Tibial artery (tissue), 4 donors: ENCODE measurements around the gene DACH1.

ENCODE experiments used
- DNase-seq, 2 donors: peaks; one replicate each; pipeline ENCODE4 v3.0.0-alpha.2; 2019
- H3K27ac ChIP-seq, 2 donors: fragments of 200-600 bp; sonication (generic) in 1 of 2; 1 replicate in 1 of 2; 2 replicates in 1 of 2; pipeline ENCODE4 v1.5.1; 2018 to 2019; ENCODE audit warnings: mild to moderate bottlenecking in 1 of 2
- H3K27me3 ChIP-seq, 2 donors: fragments of 200-600 bp; sonication (generic) in 1 of 2; one replicate each; pipeline versions ENCODE4 v1.5.1 to v1.6.0; 2016 to 2019
- H3K36me3 ChIP-seq, 3 donors: fragments of 200-600 bp; sonication (generic) in 2 of 3; one replicate each; pipeline ENCODE4 v1.5.1; 2016 to 2019; ENCODE audit warnings: mild to moderate bottlenecking in 2 of 3
- H3K4me1 ChIP-seq, 4 donors: fragments of 200-600 bp; sonication (generic) in 2 of 4; 1 replicate in 3 of 4; 2 replicates in 1 of 4; pipeline ENCODE4 v1.5.1; 2016 to 2019
- H3K4me3 ChIP-seq, 2 donors: fragments of 200-600 bp; sonication (generic) in 1 of 2; 1 replicate in 1 of 2; 2 replicates in 1 of 2; pipeline ENCODE4 v1.5.1; 2018 to 2019; ENCODE audit warnings: mild to moderate bottlenecking in 2 of 2
- H3K9me3 ChIP-seq, 3 donors: fragments of 200-600 bp; sonication (generic) in 1 of 3; one replicate each; pipeline ENCODE4 v1.5.1; 2016 to 2019
- CTCF ChIP-seq, 2 experiments: fragments of 200-600 bp in 1 of 2; fragments of 450-650 bp in 1 of 2; IDR thresholded peaks; one replicate each; pipeline ENCODE4 v1.5.1; 2017 to 2019; ENCODE audit warnings: antibody characterized with exemption in 2 of 2, mild to moderate bottlenecking in 1 of 2, moderate library complexity in 1 of 2
- intact Hi-C: fragments of 100-400 bp; cut with DNase I; formaldehyde crosslinking; loops from one replicate; pipeline ENCODE4 v1.15.0; 2023; ENCODE audit warnings: low total_unique reads

The DACH1 gene

GRCh38 chr13:71718931-71719330 is 148.1 kb downstream of the DACH1 start:
- no peaks in the 10 kb centered on the region for H3K9me3 ChIP-seq
- no peaks in the 10 kb centered on the region for H3K4me1 ChIP-seq
- H3K27me3 ChIP-seq = no peaks in the 10 kb centered on the region
- H3K27ac ChIP-seq = no peak overlapping the region
- DNase-seq = no peak
- no peak for TF ChIP-seq CTCF (IDR thresholded peaks at IDR 0.05)
- no peak overlapping the region for H3K4me3 ChIP-seq
- no peaks in the 10 kb centered on the region for H3K36me3 ChIP-seq
- intact Hi-C loops = no loop called here

DNA sequence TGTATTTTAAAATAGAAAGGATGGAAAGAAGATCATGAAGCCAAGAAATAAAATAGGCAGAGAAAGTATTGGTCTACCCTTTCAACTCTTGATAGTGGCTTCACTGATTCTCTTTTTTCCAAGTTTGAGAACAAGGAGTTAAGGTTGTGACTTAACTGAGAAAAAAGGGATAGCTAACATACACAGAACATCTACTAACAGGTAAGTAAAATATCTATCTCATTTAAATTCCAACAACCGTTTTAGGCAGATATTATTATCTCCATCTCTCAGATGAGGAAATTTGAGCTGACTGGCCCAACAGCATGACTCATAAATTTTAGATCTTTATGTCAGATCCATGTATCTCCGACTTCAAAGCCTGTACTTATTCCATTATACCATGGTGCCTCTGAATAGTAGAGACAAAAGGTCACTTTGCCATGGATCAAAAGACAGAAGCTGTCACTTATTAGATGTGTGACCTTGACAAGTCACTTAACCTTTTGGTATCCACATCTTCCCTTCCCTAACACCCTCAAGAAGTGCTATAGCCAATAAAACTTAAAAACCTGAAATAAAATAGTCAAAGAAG is 152.1 kb downstream of the DACH1 start:
- no peak overlapping the region for H3K4me3 ChIP-seq
- intact Hi-C loops = no loop called here
- no peaks in the 10 kb centered on the region for H3K27me3 ChIP-seq
- no peak for DNase-seq
- no peaks in the 10 kb centered on the region for H3K36me3 ChIP-seq
- H3K9me3 ChIP-seq = no peaks in the 10 kb centered on the region
- no peak for TF ChIP-seq CTCF (IDR thresholded peaks at IDR 0.05)
- no peaks in the 10 kb centered on the region for H3K4me1 ChIP-seq
- H3K27ac ChIP-seq = no peak overlapping the region

- Histone ChIP-seq H3K9me3 (no peaks in the 10 kb centered on the region), H3K27ac (no peak overlapping the region), H3K36me3 (no peaks in the 10 kb centered on the region), H3K4me1 (no peaks in the 10 kb centered on the region), H3K4me3 (no peak overlapping the region), H3K27me3 (no peaks in the 10 kb centered on the region)
- no peak for DNase-seq
- TF ChIP-seq CTCF (IDR thresholded peaks at IDR 0.05) = no peak
- intact Hi-C loops = no loop called here
Observed at GRCh38 chr13:71712988-71713653, 153.9 kb downstream of the DACH1 start.

- intact Hi-C loops = no loop called here
- H3K36me3 ChIP-seq = no peaks in the 10 kb centered on the region
- no peaks in the 10 kb centered on the region for H3K9me3 ChIP-seq
- TF ChIP-seq CTCF (IDR thresholded peaks at IDR 0.05) = no peak
- no peaks in the 10 kb centered on the region for H3K4me1 ChIP-seq
- no peak for DNase-seq
- H3K27ac ChIP-seq = no peak overlapping the region
- no peaks in the 10 kb centered on the region for H3K27me3 ChIP-seq
- no peak overlapping the region for H3K4me3 ChIP-seq
Observed at GRCh38 chr13:71704656-71705055, 162.3 kb downstream of the DACH1 start.

DNA sequence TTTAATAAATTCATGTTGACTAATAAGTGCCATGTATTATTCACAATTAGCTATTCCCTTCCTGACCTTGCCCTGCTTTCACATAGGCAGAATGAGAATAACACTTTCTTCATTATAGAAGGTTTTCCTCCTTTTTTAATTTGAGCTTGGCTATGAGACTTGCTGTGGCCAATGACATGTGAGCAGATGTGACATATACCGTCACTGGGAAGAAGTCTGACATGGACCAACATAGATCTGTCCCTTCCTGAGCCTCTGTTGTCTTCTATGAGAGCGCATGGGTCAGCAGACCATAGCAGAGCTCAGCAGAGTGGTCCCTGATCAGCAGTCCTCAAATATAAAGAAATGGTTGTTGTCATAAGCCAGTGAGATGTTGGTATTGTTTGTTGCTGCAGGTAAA is 163.9 kb downstream of the DACH1 start:
- DNase-seq = no peak
- Histone ChIP-seq H3K9me3 (no peaks in the 10 kb centered on the region), H3K36me3 (no peaks in the 10 kb centered on the region), H3K4me3 (no peak overlapping the region), H3K27me3 (no peaks in the 10 kb centered on the region), H3K4me1 (no peaks in the 10 kb centered on the region), H3K27ac (no peak overlapping the region)
- TF ChIP-seq CTCF (IDR thresholded peaks at IDR 0.05) = no peak
- intact Hi-C loops = no loop called here
